Ureter (tissue), 1 donor: ENCODE data around the gene C11orf21. TPM values are rescaled to one million over a fixed set of nuclear protein-coding genes. Genes with fewer than 3 reads are reported as not detected.

Experiments used
- DNase-seq: peaks from one replicate; pipeline ENCODE4 v3.0.0-alpha.2; 2020; ENCODE audit warnings: low spot score
- total RNA-seq: library from RNA; stranded (reverse); gene quantifications from one replicate; pipeline ENCODE4 v1.2.4, GENCODE V29; 2023
- donor health status: DM: yes; HTN: yes; CAD: no.

Gene C11orf21
- total RNA-seq, 1 donor from 2014 or later = 2.3 TPM

DNA sequence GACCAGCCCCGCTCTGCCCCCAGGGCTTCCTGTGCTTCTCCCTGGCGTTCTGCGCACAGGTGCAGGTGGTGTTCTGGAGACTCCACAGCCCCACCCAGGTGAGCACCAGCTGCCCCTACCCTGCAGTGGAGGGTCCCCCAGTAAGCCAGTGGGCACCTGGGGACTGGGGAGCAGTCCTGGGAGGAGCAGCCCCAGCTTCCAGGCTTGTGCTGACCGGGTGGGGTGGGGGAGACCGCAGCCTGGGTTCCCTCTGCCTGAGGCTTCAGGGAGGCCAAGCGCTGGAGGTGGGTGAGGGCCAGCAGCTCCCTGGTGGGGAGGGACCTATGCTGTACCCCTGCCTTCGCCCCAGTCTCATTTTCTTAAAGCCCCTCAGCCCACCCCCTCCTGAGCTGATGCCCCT is 7.0 kb upstream of the C11orf21 start:
- no peak for DNase-seq

DNA sequence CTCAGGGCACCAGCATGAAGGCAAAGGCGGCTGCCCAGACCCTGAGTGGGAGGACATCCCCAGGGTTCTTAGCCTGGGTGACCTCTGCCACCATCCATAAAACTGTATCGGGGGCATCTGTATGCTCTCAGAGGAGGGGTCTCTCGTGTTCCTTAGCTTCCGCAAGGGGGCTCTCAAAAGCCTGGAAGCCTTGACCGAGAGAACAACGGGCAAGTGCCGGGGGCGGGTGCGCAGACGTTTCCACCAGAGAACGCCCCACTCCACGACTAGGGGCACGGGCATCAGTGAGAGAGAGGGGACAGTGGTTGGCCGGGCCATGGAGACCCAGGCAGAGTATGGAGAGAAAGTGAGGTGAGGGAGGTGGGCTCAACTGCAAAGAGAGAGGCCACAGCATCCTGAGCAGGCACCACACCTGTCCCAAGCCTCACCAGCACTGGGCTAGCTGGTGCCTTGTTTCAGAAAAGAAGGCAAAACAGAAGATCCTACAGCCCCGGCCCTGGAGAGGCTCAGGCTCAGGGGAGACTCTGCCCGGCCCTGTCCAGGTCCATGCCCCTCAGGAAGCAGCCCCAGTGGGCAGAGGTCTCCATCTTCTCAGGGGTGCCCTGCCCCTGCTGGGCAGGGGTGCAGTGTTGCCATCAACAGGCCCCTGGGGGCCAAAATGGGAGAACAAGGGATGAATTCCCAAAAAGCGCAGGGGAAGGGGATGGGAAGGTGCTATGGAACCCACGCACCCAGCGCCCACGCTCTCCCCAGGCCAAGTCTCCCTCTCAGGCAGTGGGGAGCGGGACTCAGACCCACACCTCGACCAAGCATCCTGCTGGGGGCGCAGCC is 6.0 kb upstream of the C11orf21 start:
- no peak for DNase-seq

DNA sequence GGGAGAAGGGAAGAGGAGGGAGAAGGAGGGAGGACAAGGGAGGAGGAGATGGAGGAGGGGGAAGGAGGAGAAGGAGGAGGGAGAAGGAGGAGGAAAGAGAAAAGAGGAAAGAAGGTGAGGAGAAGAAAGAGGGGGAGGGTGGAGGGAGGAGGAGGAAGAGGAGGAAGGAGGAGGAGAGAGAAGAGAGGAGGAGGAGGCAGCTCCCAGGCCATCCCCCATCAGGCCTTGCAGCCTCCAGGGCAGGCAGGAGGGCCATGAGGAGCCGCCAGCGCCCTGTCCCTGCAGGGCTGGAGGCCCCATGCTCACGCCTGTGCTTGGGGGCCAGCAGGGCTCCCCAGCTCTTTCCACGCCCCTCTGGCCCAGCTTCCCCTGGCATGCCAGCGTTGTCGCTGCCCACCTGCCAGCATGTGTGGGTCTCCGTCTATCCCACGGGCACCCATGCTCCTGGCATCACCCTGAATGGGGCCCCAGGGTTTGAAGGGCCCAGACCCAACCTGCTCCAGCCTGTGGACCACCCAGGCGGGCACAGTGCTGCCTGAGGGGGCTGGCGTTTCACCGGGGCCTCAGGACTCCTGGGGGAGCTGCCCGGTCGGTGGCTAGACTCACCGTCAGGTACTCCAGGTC is 5.3 kb upstream of the C11orf21 start:
- DNase-seq = no peak

DNA sequence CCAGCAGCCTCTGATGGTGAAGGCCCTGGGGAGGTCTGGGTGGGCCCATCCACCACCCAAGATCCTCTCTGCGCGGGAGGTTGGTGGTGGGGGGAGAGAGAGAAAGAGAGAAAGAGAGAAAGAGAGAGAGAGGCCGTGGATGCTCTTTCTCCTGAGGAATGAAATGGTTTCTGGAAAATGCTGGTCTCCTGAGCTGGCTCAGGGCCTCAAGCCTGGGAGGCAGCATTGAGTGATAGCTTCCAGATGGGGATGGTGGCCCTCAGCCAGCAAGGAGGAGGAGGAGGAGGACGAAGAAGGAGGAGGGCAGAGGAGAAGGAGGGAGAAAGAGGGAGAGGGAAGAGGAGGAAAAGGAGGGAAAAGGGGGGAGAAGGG is 4.7 kb upstream of the C11orf21 start:
- peak; percentile 87 for DNase-seq

DNA sequence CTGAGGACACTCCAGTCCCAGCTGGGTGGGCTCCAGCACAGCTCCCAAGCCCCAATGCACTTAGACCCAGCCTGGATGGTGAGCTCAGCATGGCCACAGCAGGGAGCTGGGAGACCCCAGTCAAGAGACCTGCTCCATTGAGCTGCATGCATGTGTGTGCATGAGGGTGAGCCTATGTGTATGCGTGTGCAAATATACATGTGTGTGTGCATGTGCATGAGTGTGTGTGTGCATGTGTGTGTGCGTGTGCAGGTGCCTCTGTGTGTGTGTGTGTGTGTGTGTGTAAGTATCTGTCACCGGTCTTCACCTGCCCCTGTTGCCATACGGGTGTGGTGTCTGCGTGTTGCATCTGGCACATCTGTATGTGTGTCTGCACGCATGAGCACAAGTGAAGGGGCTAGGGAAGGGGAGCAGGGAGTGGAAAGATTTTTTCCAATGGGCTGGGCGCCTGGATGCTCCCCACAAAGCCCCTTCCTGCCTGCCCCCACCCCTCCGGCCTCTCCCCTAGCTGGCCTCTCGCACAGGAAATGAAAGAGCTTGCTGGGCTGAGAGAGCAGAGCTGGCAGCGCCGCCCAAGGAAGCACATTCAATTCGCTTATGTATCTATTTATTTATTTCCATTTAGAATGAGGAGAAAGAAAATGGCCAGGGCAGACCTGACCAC is 4.2 kb upstream of the C11orf21 start:
- peak; percentile 71 for DNase-seq

DNA sequence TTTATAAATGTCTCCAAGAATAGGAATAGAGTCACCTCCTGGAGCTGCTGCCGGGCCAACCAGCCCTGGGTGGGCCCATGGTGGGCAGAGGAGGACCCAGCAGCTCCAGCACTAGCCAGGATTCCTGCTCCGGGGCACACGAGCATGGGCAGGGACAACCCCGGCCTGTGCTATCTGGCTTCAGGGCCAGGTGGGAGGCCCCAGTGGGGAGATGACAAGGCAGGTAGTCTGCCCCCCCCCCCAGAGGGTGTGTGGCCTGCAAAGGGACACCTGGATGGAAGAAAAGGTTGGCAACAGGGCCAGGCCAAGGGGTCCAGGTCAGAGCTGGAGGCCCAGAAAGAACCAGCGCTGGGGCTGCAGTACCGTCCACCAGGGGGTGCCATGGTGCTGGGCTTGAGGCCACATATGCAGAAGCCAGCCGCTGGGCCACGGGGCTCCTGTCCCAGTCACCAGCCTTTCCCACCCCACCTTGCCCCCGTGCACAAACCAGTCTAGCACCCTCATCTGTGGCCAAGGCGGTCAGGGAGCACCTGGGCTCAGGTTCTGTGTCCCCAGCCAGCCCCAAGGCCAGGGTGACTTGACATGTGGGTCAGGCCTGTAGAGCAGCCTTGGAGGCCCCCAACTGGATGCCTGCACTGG is 3.5 kb upstream of the C11orf21 start:
- DNase-seq = peak; percentile 92

DNA sequence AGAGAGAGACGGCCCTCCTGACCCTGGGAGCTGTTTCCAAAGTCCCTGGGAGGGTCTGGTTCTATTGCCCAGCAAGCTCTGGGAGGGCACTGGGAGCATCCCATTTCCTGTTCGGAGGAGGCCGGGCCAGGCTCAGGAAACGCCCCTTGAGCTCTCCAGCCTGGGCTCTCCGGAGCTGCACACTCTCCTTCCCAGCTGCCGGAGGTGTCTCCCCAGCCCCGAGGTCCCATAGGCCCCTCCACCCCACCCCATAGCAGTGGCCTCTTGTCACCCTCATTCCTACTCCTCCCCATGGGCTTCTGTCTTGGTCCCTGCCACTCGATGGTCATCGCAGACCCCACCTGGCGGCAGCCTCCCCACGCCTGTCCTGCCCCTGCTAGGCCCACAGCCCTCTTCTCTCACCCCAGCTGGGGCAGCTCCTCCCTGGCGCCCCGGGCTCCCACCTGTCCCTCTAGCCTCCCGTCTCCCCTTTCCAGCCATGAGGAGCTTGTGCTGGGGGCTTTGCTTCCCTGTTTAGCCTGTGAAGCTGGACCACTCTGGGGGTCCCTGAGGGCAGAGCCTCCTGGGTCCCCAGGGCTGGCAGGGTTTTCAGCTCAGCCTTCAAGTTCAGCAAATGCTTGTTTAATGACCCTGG is 2.9 kb upstream of the C11orf21 start:
- DNase-seq = peak; percentile 43

DNA sequence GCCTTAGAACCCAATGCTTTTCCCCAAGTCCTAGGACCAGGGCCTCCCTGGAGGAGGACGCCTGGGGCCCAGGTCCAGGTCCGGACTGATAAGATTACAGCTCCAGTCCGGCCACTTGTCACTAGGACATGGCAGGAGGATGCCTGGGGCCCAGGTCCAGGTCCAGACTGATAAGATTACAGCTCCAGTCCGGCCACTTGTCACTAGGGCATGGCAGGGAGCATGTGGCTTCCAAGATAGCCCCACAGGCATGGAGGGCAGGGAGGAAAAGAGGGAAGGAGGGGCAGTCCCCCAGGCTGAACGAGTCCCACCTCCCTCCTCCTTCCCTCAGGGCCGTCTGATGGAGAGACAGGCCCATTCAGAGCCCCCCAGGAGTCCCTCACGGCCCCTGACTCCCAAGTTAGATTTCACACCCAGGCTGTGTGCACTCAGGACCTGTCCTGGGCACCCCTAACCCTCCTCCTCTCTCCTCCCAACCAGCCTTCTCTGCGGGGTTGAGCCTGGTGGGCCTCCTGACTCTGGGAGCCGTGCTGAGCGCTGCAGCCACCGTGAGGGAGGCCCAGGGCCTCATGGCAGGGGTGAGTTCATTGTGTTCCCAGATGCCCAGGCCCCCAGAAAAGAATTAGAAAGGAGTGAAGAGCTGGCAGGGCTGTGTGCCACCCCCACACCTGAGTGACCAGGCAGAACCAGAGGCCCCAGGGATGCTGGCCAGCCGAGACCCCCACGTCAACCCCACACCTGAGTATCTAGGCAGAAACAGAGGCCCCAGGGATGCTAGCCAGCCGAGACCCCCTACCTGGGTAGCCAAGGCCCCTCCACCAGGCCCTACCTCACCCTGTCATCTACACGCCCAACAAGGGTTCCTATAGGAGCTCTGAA is 2.1 kb upstream of the C11orf21 start:
- no peak for DNase-seq

DNA sequence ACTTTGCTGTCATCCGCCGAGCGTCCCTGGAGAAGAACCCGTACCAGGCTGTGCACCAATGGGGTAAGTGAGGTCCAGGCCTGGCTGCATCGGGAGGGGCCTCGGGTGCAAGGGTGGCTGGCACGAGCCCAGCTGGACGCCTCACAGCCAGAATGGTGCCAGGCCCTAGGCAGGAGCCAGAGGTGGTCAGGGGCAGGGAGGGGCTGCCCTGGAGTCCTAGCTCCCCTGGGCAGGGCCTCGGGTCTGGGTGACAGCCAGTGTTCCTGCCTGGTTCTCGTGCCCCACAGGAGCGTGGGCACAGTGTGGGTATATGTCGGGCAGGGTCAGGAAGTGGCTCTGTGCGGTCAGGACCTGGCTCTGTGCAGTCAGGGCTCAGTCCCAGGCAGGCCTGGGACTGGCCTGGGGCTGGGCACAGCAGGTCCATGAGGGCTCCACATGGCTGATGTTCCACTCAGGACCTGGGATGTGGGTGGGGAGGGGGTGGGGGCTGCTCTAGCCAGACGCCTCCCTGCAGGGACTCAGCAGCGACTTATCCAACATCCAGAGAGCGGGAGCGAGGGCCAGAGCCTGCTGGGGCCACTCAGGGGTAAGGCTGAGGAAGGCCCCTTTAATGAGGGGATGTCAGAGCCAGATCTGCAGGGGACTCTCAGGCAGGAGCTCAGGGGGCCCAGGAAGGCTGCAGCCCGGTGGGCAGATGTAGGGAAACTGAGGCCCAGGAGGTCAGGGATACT is 1.3 kb upstream of the C11orf21 start:
- DNase-seq = no peak

DNA sequence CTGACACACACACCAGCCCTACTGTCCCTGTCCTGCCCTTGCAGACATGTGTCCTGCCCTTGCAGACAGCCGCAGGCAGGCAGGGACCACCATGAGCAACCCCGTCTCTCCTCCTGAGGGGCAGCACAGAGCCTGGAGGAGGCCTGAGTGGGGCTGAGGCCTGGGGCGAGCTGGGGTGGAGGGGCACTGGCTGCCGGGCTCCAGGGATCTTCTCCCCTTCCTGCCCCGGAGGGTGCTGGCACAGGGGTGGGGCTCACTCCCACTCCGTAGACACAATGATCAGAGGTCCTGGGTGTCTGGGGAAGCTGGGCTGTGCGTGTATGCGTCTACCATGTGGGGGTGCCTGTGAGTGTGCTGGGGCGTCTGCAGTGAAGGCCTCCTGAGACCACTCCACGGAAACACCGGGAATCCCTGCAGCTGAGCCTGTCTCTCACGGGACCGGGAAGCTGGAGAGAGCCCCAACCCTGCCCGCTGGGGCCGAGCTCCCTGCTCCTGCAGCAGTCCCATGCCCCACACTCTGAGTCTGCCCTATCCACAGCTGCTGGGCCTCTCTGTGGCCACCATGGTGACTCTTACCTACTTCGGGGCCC is 683 bp upstream of the C11orf21 start:
- no peak for DNase-seq

DNA sequence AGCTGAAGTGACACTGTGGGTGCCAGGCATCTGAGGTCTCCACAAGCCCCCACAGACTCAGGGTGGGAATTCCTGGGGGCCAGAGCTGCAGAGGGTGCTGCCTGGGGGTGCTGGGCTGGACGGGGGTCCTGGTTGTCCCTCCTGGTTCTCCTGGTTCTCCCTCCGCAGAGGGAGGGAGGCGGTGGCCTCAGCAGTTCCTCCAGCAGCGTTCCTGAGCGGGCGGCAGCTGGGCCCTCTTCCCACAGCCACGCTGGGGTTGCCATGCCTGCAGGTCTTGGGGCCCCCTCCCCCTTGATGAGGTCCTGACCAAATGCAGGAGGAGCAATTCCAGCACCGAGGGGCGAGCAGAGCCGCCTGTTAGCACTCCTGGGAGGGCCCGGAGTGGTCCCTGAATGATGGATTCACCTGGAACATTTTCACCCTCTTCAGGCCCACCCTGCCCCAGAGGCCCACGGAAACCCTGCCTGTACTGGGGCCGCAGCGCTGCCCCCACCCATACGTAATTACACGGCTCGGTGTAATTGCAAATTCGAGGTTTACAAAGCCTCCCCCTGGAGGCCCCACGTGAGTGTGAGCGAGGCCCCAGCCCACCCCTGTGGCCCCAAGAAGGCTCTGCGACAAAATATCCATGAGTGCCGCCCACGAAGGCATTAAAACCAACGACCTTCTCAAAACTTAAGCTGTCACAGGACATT is 635 bp downstream of the C11orf21 start:
- DNase-seq = peak; percentile 41

DNA sequence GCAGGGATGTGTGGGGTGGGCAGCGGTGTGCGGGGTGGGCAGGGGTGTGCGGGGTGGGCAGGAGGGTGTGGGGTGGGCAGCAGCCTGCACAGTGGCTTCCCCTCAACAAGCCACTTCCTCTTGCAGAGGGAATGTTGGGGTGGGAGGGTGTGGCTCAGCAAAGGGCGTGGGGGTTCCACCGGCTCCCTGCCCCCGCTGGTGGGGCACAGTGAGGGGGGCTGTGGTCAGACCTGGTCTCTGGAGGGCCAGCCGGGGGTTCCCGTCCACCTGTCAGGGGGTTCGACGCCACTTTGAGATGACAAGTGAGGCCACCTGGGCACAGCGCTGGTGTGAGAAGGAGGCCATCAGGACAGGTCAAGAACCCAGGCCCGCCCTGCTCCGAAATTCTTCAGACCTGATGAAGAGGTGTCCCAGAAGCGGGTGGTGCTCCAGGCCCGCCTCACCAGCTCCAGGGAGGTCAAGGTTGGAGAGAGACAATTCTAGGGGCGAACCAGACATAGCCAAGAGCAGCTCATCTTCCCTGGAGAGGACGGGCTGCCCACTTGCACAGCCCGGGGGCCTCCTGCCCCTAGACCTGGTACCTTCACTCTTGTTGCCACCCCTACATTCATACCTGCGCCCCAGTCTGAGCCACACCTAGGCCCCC is 1.3 kb downstream of the C11orf21 start:
- DNase-seq = peak; percentile 44

DNA sequence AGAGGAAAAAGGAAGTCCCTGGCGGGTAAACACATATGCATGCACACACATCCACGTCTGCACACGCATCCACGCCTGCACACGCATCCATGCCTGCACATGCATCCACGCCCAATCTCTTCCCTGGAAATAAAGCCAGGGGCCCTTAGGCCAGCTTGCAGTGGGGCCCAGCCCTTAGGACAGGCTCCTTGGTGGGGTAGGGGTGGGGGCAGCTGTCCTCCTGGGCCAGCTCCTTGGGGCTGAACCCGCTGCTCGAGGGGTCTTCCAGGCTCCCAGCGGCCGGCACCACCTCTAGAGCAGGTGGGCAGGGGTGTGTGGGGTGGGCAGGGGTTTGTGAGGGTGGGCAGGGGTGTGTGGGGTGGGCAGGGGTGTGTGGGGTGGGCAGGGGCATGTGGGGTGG is 1.9 kb downstream of the C11orf21 start:
- no peak for DNase-seq

DNA sequence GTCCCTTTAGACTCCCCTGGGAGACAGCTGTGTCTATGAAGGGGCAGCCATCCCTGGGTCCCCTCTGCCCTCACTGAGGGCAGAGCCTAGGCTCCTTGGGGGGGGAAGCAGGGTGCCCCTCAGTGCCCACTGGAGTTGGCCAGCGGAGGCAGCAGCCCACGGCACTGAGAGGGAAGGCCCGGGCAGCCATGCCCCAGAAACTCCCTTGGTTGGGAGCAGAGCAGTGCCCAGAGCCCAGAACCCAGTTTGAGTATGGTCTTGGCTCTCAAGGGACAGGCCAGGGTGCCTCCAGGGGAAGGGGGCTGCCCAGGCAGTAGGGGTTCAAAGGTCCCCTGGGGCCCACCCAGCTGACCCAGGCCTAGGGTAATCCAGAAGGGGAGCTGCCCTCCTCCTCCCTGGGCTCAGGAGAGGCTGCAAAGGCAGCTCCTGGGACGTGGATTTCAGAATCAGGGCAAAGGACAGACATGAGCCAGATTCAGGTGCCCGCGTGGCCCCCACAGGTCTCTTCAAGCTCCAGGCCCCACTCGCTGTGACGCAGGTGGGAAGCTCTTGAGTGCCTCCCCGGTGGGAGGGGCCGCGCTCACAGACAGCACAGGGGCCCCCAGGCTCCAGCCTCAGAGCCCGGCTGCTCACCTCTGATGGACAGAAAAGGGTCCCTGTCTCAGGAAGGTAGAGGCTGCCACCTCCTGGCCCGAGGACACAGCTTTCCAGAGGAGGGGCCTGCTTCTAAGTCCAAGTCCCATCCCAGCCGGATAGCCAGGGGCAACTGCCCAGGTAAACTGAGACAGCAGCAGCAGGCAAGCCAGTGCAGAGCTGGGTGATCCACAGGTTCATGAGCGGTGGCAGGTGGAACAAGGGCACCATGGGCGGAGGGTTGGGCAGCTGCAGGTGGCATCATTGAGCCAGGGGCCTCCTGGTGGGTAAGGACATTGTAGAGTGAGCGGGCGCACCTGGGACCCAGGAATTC is 2.6 kb downstream of the C11orf21 start:
- DNase-seq = peak; percentile 62

DNA sequence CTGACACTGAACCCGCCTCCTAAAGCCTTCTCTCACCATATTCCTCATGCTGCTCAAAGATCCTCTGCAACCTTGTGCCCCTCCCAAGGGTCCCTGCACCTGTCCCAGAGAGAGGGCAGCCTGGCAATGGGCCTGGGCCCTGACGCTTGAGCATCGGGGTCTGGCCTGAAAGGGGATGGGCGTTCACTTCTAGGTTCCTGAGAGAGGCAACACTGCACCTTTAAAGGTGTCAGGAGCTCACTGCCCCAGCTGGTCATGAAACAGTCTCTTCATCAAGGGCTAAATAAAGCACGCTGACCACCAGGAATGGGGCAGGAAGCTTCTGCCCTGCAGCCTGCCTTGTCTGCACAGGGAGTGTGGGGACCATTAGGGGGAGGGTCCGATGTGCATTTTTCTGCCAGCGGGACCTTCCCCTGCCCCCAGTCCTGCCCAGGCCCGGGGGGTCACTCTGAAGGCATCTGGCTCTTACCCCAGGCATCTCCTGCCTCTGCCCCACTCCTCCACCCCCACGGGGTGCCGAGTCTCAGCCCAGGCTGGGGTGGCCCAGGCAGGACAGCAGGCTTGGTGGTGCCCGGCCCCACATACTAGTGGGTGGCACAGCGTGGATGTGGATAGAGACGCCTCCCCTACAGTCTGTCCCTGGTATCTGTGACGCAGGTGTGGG is 3.5 kb downstream of the C11orf21 start:
- no peak for DNase-seq

DNA sequence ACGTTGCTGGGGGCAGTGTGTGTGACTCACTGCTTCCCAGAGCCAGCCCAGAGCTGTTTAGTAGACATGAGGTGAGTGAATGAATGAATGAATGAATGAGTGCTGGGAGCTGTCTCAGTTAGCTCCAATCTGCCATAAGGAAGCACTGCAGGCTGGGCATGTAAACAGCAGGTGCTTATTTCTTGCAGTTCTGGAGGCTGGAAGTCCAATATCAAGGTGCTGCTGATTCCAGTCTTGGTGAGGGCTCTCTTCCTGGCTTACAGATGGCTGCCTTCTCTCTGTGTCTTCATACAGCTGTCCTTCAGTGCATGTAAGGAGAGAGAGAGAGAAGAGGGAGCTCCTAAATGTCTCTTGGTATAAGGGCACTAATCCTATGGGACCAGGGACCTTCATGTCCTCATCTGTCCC is 4.1 kb downstream of the C11orf21 start:
- DNase-seq = no peak
